Measurements from ENCODE around the gene FAM193A. TPM values are rescaled to one million over a fixed set of nuclear protein-coding genes. Genes with fewer than 3 reads are reported as not detected.

The FAM193A gene
- total RNA-seq, 4 donors from 2014 or later: 17.1 to 51.2 (median 28.1) TPM

DNA sequence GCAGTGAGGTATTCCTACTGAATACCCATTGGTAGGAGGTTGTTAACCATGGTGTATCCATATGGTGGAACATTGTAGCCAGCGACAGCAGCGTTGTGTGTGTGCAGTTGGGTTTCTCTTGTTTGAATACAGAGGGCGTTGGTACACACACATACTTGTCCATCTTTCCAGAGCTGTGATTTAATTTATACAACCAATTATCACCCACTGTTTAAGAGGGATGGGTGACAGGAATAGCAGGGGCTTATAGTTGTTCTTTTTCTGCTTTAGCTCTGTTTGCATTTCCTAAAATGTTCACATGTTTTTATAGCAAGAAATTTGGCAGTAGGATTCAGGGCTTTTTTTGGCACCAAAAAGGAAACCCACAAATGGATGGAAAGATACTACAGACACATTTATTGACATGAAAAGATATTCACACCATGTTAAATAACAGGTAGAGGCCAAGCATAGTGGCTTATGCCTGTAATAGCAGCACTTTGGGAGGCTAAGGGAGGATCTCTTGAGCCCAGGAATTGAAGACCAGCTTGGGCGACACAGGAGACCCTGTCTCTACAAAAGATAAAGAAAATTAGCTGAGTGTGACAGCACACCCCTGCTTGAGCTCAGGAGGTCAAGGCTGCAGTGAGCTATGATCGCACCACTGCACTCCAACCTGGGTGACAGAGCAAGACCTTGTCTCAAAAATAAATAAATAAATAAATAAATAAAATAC is 159.1 kb downstream of the FAM193A start:
- Histone ChIP-seq H3K9me3 (no peaks in the 10 kb centered on the region), H3K27ac (no peak overlapping the region), H3K4me3 (no peak overlapping the region), H3K4me1 (no peaks in the 10 kb centered on the region), H3K27me3 (no peaks in the 10 kb centered on the region), H3K36me3 (no peaks in the 10 kb centered on the region)
- intact Hi-C loops (cut with DNase I; ENCODE audit: low total_unique reads): no loop called here
- no peak for DNase-seq
- TF ChIP-seq CTCF (IDR thresholded peaks at IDR 0.05) (no peak), POLR2A (IDR thresholded peaks at IDR 0.05) (no peak)

- no peaks in the 10 kb centered on the region for H3K9me3 ChIP-seq
- DNase-seq: no peak
- H3K27me3 ChIP-seq: no peaks in the 10 kb centered on the region
- no peaks in the 10 kb centered on the region for H3K36me3 ChIP-seq
- H3K4me3 ChIP-seq: no peak overlapping the region
- H3K4me1 ChIP-seq: no peaks in the 10 kb centered on the region
- no peak for TF ChIP-seq CTCF (IDR thresholded peaks at IDR 0.05)
- TF ChIP-seq POLR2A (IDR thresholded peaks at IDR 0.05): no peak
- no peak overlapping the region for H3K27ac ChIP-seq
- intact Hi-C loops (cut with DNase I; ENCODE audit: low total_unique reads): no loop called here
Observed at GRCh38 chr4:2696423-2696822, 160.0 kb downstream of the FAM193A start.

- no peak overlapping the region for H3K4me3 ChIP-seq
- no peak for DNase-seq
- H3K9me3 ChIP-seq: no peaks in the 10 kb centered on the region
- no peaks in the 10 kb centered on the region for H3K4me1 ChIP-seq
- no peaks in the 10 kb centered on the region for H3K27me3 ChIP-seq
- no peak for TF ChIP-seq CTCF (IDR thresholded peaks at IDR 0.05)
- TF ChIP-seq POLR2A (IDR thresholded peaks at IDR 0.05): no peak
- intact Hi-C loops (cut with DNase I; ENCODE audit: low total_unique reads): no loop called here
- no peak overlapping the region for H3K27ac ChIP-seq
- H3K36me3 ChIP-seq: no peaks in the 10 kb centered on the region
Observed at GRCh38 chr4:2697995-2698414, 161.6 kb downstream of the FAM193A start.

DNA sequence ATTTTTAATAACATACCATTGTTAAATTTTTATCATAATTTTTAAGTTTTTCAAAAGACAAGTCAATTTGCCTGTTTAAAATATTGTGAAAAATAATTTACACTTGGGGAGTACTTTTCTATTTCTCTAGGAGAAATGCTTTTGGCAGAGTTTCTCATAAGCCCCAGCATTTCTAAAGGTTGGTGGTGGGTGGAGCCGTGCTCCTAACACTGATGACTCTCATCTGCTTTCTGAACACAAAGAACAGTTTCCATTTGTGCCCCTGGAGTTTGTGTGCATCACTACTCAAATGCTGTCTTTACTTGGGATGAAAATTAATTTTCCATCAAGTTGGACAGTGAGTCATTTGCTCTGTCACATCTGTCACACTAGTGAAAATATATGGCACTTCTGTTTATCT is 162.1 kb downstream of the FAM193A start:
- Histone ChIP-seq H3K36me3 (no peaks in the 10 kb centered on the region), H3K4me1 (no peaks in the 10 kb centered on the region), H3K27ac (no peak overlapping the region), H3K27me3 (no peaks in the 10 kb centered on the region), H3K9me3 (no peaks in the 10 kb centered on the region), H3K4me3 (no peak overlapping the region)
- intact Hi-C loops (cut with DNase I; ENCODE audit: low total_unique reads): no loop called here
- TF ChIP-seq CTCF (IDR thresholded peaks at IDR 0.05) (no peak), POLR2A (IDR thresholded peaks at IDR 0.05) (no peak)
- no peak for DNase-seq

- no peak overlapping the region for H3K4me3 ChIP-seq
- H3K4me1 ChIP-seq: no peaks in the 10 kb centered on the region
- no peaks in the 10 kb centered on the region for H3K27me3 ChIP-seq
- H3K36me3 ChIP-seq: no peaks in the 10 kb centered on the region
- intact Hi-C loops (cut with DNase I; ENCODE audit: low total_unique reads): no loop called here
- no peak for DNase-seq
- no peak overlapping the region for H3K27ac ChIP-seq
- TF ChIP-seq POLR2A (IDR thresholded peaks at IDR 0.05): no peak
- no peak for TF ChIP-seq CTCF (IDR thresholded peaks at IDR 0.05)
- H3K9me3 ChIP-seq: no peaks in the 10 kb centered on the region
Observed at GRCh38 chr4:2698951-2699505, 162.6 kb downstream of the FAM193A start.
